ENCODE data around the gene MAP2K5. TPM values are rescaled to one million over a fixed set of nuclear protein-coding genes. Genes with fewer than 3 reads are reported as not detected.

Gene MAP2K5
- total RNA-seq, 2 experiments from 2014 or later, result 22.2 to 27.9 TPM

GRCh38 chr15:67786646-67787045, 244.1 kb downstream of the MAP2K5 start:
- Histone ChIP-seq H3K27me3 (ENCODE audit: control insufficient read depth in 1 of 2, insufficient read depth in 2 of 2, low read length in 2 of 2) (no peaks in the 10 kb centered on the region), H3K9me3 (ENCODE audit: control insufficient read depth in 1 of 2, insufficient read depth in 1 of 2, low read length in 2 of 2) (no peaks in the 10 kb centered on the region), H3K36me3 (ENCODE audit: insufficient read depth, low read length) (no peaks in the 10 kb centered on the region), H3K4me3 (ENCODE audit: low read length) (no peak overlapping the region), H3K27ac (ENCODE audit: low read depth in 1 of 2, low read length in 2 of 2) (no peak overlapping the region), H3K4me1 (ENCODE audit: insufficient read depth, low read length) (peaks cover 28% of the 10 kb centered on the region)
- intact Hi-C loops (cut with DNase I, micrococcal nuclease), result no loop called here
- H3K27ac Mint-ChIP-seq, result no peak overlapping the region
- CTCF ChIA-PET, result no interaction called here
- TF ChIP-seq CTCF (IDR thresholded peaks at IDR 0.05), result no peak
- peaks cover 45% of the 10 kb centered on the region for H3K4me1 Mint-ChIP-seq (ENCODE audit: low read depth)
- ATAC-seq (ENCODE audit: poor library complexity) (no peak), DNase-seq (no peak)
- POLR2A ChIA-PET, result no interaction called here
- no peak overlapping the region for H3K4me3 Mint-ChIP-seq
- no peaks in the 10 kb centered on the region for H3K27me3 Mint-ChIP-seq
- H3K9me3 Mint-ChIP-seq, result no peaks in the 10 kb centered on the region
- H3K36me3 Mint-ChIP-seq (ENCODE audit: low read depth), result peaks cover 40% of the 10 kb centered on the region

- Histone ChIP-seq H3K36me3 (ENCODE audit: insufficient read depth, low read length) (no peaks in the 10 kb centered on the region), H3K27ac (ENCODE audit: low read depth in 1 of 2, low read length in 2 of 2) (no peak overlapping the region), H3K9me3 (ENCODE audit: control insufficient read depth in 1 of 2, insufficient read depth in 1 of 2, low read length in 2 of 2) (no peaks in the 10 kb centered on the region), H3K4me1 (ENCODE audit: insufficient read depth, low read length) (peaks cover 17% of the 10 kb centered on the region), H3K27me3 (ENCODE audit: control insufficient read depth in 1 of 2, insufficient read depth in 2 of 2, low read length in 2 of 2) (no peaks in the 10 kb centered on the region), H3K4me3 (ENCODE audit: low read length) (no peak overlapping the region)
- Mint-ChIP-seq H3K36me3 (ENCODE audit: low read depth) (peaks cover 57% of the 10 kb centered on the region), H3K4me3 (no peak overlapping the region), H3K4me1 (ENCODE audit: low read depth) (peaks cover 25% of the 10 kb centered on the region), H3K9me3 (no peaks in the 10 kb centered on the region), H3K27ac (no peak overlapping the region), H3K27me3 (no peaks in the 10 kb centered on the region)
- intact Hi-C loops (cut with DNase I, micrococcal nuclease), result no loop called here
- no peak for TF ChIP-seq CTCF (IDR thresholded peaks at IDR 0.05)
- ATAC-seq (ENCODE audit: poor library complexity) (no peak), DNase-seq (no peak)
- POLR2A ChIA-PET, result no interaction called here
- CTCF ChIA-PET, result no interaction called here
These were observed 246.5 kb downstream of the MAP2K5 start for GRCh38 chr15:67788986-67789385.

- H3K9me3 ChIP-seq (ENCODE audit: control insufficient read depth in 1 of 2, insufficient read depth in 1 of 2, low read length in 2 of 2), result peaks cover 8 to 11% of the 10 kb centered on the region in 2 experiments
- ATAC-seq (ENCODE audit: poor library complexity) (no peak), DNase-seq (no peak)
- H3K4me3 Mint-ChIP-seq, result no peak overlapping the region
- CTCF ChIA-PET, result no interaction called here
- H3K27me3 ChIP-seq (ENCODE audit: control insufficient read depth in 1 of 2, insufficient read depth in 2 of 2, low read length in 2 of 2), result no peaks in the 10 kb centered on the region
- TF ChIP-seq CTCF (IDR thresholded peaks at IDR 0.05), result no peak
- POLR2A ChIA-PET, result no interaction called here
- H3K27ac Mint-ChIP-seq, result no peak overlapping the region
- intact Hi-C loops (cut with DNase I, micrococcal nuclease), result no loop called here
- no peaks in the 10 kb centered on the region for H3K4me1 ChIP-seq (ENCODE audit: insufficient read depth, low read length)
- no peak overlapping the region for H3K4me3 ChIP-seq (ENCODE audit: low read length)
- peaks cover 5% of the 10 kb centered on the region for H3K9me3 Mint-ChIP-seq
- H3K4me1 Mint-ChIP-seq (ENCODE audit: low read depth), result peaks cover 7% of the 10 kb centered on the region
- no peaks in the 10 kb centered on the region for H3K36me3 ChIP-seq (ENCODE audit: insufficient read depth, low read length)
- no peaks in the 10 kb centered on the region for H3K27me3 Mint-ChIP-seq
- peaks cover 75% of the 10 kb centered on the region for H3K36me3 Mint-ChIP-seq (ENCODE audit: low read depth)
- H3K27ac ChIP-seq (ENCODE audit: low read depth in 1 of 2, low read length in 2 of 2), result no peak overlapping the region
These were observed 248.3 kb downstream of the MAP2K5 start for GRCh38 chr15:67790610-67791319.

All from CD4-positive, alpha-beta T cell (primary cell).